ENCODE results near the gene MTA3.

The MTA3 gene

DNA sequence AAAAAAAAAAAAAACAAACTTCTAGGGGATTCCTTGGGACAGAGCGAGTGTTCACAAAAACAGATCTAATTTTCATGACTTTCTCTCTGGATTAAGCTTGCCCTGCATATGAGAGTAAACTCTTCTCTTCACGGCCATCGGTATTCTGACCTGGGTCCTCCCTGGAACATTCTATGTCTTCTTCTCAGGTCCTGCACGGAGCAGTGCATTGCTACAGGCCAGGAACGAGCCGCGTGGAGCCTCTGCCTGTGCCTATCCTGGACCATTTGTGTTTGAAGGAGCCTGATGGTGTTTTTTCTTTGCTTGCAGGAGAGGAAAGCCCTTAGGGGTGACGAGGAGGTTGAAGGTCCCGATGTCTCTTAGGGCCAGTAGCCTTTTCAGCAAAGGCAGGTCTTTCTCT is 197.3 kb downstream of the MTA3 start:
- no peak for DNase-seq (ENCODE audit: extremely low read depth, low read depth)
- TF ChIP-seq, protein P1, sequence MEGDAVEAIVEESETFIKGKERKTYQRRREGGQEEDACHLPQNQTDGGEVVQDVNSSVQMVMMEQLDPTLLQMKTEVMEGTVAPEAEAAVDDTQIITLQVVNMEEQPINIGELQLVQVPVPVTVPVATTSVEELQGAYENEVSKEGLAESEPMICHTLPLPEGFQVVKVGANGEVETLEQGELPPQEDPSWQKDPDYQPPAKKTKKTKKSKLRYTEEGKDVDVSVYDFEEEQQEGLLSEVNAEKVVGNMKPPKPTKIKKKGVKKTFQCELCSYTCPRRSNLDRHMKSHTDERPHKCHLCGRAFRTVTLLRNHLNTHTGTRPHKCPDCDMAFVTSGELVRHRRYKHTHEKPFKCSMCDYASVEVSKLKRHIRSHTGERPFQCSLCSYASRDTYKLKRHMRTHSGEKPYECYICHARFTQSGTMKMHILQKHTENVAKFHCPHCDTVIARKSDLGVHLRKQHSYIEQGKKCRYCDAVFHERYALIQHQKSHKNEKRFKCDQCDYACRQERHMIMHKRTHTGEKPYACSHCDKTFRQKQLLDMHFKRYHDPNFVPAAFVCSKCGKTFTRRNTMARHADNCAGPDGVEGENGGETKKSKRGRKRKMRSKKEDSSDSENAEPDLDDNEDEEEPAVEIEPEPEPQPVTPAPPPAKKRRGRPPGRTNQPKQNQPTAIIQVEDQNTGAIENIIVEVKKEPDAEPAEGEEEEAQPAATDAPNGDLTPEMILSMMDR (IDR thresholded peaks at IDR 0.05; ENCODE audit: low read depth, low read length, missing control alignments), result no peak
- no peak overlapping the region for H3K4me3 ChIP-seq (replicated peaks; ENCODE audit: low read depth, low read length)

DNA sequence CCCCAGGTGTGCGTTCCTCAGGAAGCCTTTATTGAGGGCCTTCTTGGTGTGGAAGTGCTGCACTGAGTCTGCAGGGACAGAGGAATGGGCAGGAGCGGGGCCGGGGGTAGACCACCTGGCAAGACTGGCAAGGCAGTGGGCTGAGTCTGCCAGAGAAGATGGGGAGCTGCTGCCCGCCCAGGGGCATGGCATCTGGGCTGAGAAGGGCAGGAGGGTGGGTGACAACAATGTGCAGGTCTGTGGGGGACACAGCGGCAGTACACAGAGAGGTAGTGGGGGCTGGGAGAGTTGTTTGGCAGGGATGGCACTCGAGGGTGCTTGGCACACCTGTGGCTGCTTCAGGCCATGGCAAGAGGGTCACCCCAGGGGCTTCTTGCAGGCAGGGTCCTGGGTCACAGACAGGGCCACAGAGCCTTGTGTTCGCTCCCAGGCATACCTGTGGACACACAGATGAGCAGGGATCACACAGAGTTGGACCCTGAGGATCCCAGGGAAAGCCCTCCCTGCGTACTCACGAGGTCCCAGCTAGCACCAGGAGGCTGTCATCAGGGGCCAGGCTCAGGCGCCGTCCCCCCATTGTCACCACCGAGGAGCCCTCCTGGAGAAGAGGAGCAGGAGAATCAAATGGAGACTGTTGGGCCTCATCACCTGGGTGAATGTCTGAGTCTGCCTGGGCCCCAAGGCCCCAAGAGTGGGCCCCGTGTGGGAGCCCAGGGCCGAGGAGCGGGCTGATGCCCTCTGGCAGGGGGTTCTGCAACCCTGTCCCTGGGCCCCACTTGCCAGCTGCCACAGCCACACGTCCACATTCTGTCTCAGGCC is 198.9 kb downstream of the MTA3 start:
- DNase-seq (ENCODE audit: extremely low read depth, low read depth), result no peak
- TF ChIP-seq, protein P1 (IDR thresholded peaks at IDR 0.05; ENCODE audit: low read depth, low read length, missing control alignments), result no peak
- H3K4me3 ChIP-seq (replicated peaks; ENCODE audit: low read depth, low read length), result no peak overlapping the region

DNA sequence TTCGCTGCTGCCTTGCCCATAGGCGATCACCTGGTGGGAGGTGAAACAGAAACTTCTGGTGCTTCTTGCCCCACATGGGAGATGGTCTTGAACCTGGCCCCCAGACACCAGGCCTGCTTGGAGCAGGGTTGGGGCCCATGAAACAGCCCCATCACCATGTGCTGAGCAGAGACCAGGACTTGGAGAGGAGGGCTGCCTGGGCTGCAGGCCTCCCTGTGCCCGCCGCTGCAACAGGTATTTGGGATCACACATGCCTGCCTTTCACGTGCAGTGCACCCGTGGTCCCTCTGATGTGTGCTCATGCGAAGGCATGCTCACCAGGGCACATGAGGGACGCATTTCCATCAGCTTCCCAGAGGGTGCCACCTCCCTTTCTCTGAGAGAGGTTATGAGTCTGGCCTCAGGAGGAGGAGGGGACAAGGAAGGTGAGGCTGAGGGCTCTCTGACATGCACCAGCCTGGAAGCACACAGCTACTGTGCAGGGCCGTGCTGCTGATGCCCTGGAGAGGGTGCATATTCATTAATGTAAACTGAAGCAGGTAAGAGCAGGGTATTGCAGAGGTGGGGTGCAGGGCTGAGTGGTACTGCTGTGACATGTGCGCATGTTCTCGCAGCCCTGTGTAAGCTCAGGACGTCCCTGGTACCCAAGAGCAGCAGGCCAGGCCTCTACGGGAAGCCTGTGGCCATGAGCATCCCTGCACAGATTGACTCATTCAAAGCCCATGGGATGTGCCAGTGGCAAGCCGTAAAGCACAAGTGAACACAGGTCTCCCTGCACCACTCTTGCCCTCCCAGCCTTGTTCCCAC is 199.7 kb downstream of the MTA3 start:
- no peak overlapping the region for H3K4me3 ChIP-seq (replicated peaks; ENCODE audit: low read depth, low read length)
- TF ChIP-seq, protein P1 (IDR thresholded peaks at IDR 0.05; ENCODE audit: low read depth, low read length, missing control alignments), result no peak
- DNase-seq (ENCODE audit: extremely low read depth, low read depth), result no peak

DNA sequence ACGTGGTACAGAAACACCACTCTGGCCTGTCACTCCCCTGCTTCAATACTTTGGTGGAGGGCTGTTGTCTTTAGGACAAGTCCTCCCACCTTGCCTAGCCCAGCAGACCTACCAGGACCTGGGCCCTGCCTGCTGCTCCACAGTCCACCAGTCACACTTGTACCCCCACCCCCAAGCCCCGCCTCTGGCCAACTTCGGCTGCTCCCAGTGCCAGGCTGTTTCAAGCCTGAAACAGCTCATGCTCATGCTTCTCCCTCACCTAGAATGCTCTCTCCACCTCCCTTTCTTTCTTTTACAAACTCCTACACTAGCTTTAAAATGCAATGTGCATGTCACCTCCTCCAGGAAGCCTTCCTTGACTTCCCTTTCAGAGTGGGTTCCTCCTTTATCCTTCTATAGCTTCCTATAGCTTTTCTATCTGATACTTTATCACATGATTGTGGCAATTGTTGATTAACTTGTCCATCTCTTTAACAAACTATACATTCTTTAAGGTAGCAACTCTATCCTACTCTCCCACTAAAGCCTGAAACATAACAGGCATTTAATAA is 200.3 kb downstream of the MTA3 start:
- no peak overlapping the region for H3K4me3 ChIP-seq (replicated peaks; ENCODE audit: low read depth, low read length)
- TF ChIP-seq, protein P1 (IDR thresholded peaks at IDR 0.05; ENCODE audit: low read depth, low read length, missing control alignments), result no peak
- no peak for DNase-seq (ENCODE audit: extremely low read depth, low read depth)

DNA sequence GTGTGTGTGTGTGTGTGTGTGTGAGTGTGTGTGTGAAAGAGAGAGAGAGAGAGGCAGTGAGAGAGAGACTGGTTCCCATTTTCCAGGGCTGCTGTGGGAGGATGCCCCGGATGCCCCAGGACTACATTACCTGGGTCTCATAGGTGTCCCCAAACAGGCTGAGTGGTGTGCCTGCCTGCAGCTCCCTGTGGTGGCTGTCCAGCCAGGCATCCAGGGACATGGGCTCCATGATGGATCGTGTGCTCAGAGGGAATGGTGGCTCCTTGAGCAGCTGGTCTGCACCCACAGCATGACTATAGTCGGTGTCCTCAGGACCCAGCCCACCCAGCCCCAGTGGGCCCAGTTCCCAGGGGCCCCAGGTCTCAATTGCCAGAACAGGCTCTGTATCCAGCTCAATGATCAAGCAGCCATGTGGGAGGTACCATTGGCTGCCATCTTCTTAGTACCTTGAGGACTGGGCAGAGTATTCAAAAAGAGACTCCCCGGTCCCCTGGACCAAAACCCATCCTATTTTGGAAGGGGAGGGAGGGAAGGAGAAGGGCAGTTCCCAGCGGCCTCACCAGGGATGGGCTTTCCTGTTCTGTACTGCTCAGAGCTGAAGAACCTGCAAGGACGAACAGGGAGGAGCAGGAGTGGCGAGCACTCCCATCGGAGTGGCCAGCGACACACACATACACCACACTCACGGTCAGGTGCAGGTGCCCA is 201.3 kb downstream of the MTA3 start:
- H3K4me3 ChIP-seq (replicated peaks; ENCODE audit: low read depth, low read length), result no peak overlapping the region
- DNase-seq (ENCODE audit: extremely low read depth, low read depth), result no peak
- TF ChIP-seq, protein P1 (IDR thresholded peaks at IDR 0.05; ENCODE audit: low read depth, low read length, missing control alignments), result no peak

DNA sequence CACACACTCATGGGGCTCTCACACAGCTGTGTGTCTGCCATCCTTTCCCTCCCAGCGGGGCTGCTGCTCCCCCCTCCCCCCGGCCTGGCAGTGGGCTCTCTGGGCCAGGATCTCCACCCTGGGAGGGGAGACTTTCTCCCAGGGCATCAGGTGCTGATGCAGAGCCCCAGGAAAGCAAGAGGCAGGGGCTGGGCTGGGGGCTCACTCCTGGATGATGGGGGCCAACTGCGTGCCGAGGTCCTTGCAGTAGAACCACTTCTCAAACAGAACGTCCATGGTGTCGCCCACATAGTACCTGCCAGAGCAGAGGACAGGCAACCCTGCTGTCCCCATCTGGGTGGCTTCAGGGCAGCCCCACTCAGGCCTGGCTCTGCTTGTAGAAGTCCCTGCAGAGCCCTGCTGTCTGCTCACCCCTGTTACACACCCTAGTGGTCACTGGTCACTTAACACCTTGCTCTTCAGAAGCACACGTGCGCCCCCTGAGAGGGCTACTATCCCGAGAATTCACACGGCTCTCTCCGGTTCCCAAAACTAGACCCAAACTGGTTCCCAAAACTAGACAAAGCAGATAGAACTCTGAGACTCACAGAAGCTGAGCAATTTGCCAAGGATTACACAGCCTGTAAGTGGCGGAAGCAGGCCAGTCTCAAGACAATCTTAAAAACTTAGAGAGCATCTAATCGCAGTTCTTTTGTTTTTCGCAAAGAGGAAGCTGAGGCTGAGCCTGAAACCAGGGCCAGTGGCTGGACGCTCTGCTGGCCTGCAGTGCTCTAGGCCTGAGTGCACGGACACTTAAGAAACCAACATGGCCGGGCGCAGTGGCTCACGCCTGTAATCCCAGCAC is 202.1 kb downstream of the MTA3 start:
- DNase-seq (ENCODE audit: extremely low read depth, low read depth), result no peak
- no peak overlapping the region for H3K4me3 ChIP-seq (replicated peaks; ENCODE audit: low read depth, low read length)
- TF ChIP-seq, protein P1 (IDR thresholded peaks at IDR 0.05; ENCODE audit: low read depth, low read length, missing control alignments), result peak; percentile 48
